CD14-positive monocyte (primary cell): ENCODE data around the gene TCP11L1. TPM values are rescaled to one million over a fixed set of nuclear protein-coding genes. Genes with fewer than 3 reads are reported as not detected.

Experiments
- DNase-seq, 3 donors: peaks; one replicate each; pipeline ENCODE4 v3.0.0-alpha.2; 2011 to 2022
- H2AFZ ChIP-seq: 2 replicates; pipeline ENCODE4 v1.6.0; 2012; ENCODE audit warnings: mild to moderate bottlenecking, low read depth, low read length, inconsistent platforms; ENCODE audit not compliant: insufficient read depth, poor library complexity, severe bottlenecking
- H3K27ac ChIP-seq, 2 donors: 1 replicate in 1 of 2; 2 replicates in 1 of 2; pipeline ENCODE4 v1.5.1; 2012 to 2013; ENCODE audit warnings: low read length in 2 of 2, control low read depth in 1 of 2, inconsistent platforms in 1 of 2, low read depth in 1 of 2, mild to moderate bottlenecking in 1 of 2
- H3K27me3 ChIP-seq, 2 donors: one replicate each; pipeline versions ENCODE4 v1.6.0 to v1.6.1; 2011 to 2013; ENCODE audit warnings: low read length in 2 of 2; ENCODE audit not compliant: control insufficient read depth in 2 of 2, insufficient read depth in 2 of 2
- H3K36me3 ChIP-seq, 2 donors: replicated peaks in 1 of 2; 1 replicate in 1 of 2; 2 replicates in 1 of 2; pipeline versions ENCODE4 v1.5.1 to v1.6.1; 2012 to 2013; ENCODE audit warnings: low read length in 2 of 2, control low read depth in 1 of 2, inconsistent platforms in 1 of 2, mild to moderate bottlenecking in 1 of 2; ENCODE audit not compliant: insufficient read depth in 2 of 2, control insufficient read depth in 1 of 2
- H3K4me1 ChIP-seq, 2 donors: 1 replicate in 1 of 2; 2 replicates in 1 of 2; pipeline versions ENCODE4 v1.5.1 to v1.6.1; 2012 to 2013; ENCODE audit warnings: low read length in 2 of 2, control low read depth in 1 of 2, inconsistent platforms in 1 of 2, mild to moderate bottlenecking in 1 of 2, moderate library complexity in 1 of 2; ENCODE audit not compliant: insufficient read depth in 2 of 2, control insufficient read depth in 1 of 2
- H3K4me2 ChIP-seq: replicated peaks from 2 replicates; pipeline ENCODE3; 2012; ENCODE audit warnings: low read length, moderate library complexity, mild to moderate bottlenecking; ENCODE audit not compliant: poor library complexity, severe bottlenecking; ENCODE audit errors: extremely low read depth
- H3K4me3 ChIP-seq, 3 experiments: fragments of 200-600 bp in 1 of 3; sonication (generic) in 1 of 3; replicated peaks in 1 of 3; 1 replicate in 2 of 3; 2 replicates in 1 of 3; pipeline ENCODE4 v1.5.1; 2011 to 2013; ENCODE audit warnings: low read length in 3 of 3, mild to moderate bottlenecking in 3 of 3, control low read depth in 2 of 3, low read depth in 2 of 3, inconsistent platforms in 1 of 3, moderate library complexity in 1 of 3
- H3K79me2 ChIP-seq: 2 replicates; pipeline ENCODE4 v1.6.0; 2012; ENCODE audit warnings: mild to moderate bottlenecking, control low read depth, inconsistent platforms, low read length, moderate library complexity; ENCODE audit not compliant: insufficient read depth
- H3K9ac ChIP-seq: 2 replicates; pipeline ENCODE4 v1.6.0; 2017; ENCODE audit warnings: low read length, mild to moderate bottlenecking; ENCODE audit not compliant: insufficient read depth, poor library complexity, severe bottlenecking
- H3K9me3 ChIP-seq, 2 donors: replicated peaks in 1 of 2; 1 replicate in 1 of 2; 2 replicates in 1 of 2; pipeline versions ENCODE4 v1.5.1 to v1.6.1; 2012 to 2013; ENCODE audit warnings: low read length in 2 of 2, control low read depth in 1 of 2; ENCODE audit not compliant: control insufficient read depth in 1 of 2, insufficient read depth in 1 of 2
- H4K20me1 ChIP-seq: 2 replicates; pipeline ENCODE4 v1.6.0; 2012; ENCODE audit warnings: mild to moderate bottlenecking, low read length, control low read depth, moderate library complexity; ENCODE audit not compliant: insufficient read depth
- H3K27ac Mint-ChIP-seq, 7 donors: one replicate each; pipeline ENCODE4 v1.8.0; 2020; ENCODE audit warnings: mild to moderate bottlenecking in 7 of 7, mixed read lengths in 7 of 7, moderate library complexity in 6 of 7, inconsistent platforms in 2 of 7
- H3K27me3 Mint-ChIP-seq, 3 donors: one replicate each; pipeline ENCODE4 v1.8.0; 2021 to 2022; ENCODE audit warnings: low read depth in 3 of 3, mild to moderate bottlenecking in 3 of 3, mixed read lengths in 3 of 3, moderate library complexity in 3 of 3, inconsistent platforms in 1 of 3
- H3K36me3 Mint-ChIP-seq, 2 donors: one replicate each; pipeline ENCODE4 v1.8.0; 2020; ENCODE audit warnings: mixed read lengths in 2 of 2, inconsistent platforms in 1 of 2, mild to moderate bottlenecking in 1 of 2
- H3K4me1 Mint-ChIP-seq: one replicate; pipeline ENCODE4 v1.8.0; 2020; ENCODE audit warnings: mild to moderate bottlenecking, mixed read lengths
- H3K4me3 Mint-ChIP-seq, 2 donors: one replicate each; pipeline ENCODE4 v1.8.0; 2020; ENCODE audit warnings: mild to moderate bottlenecking in 2 of 2, mixed read lengths in 2 of 2, moderate library complexity in 1 of 2
- H3K9me3 Mint-ChIP-seq, 7 donors: one replicate each; pipeline ENCODE4 v1.8.0; 2020 to 2022; ENCODE audit warnings: mixed read lengths in 7 of 7, mild to moderate bottlenecking in 6 of 7, moderate library complexity in 6 of 7, inconsistent platforms in 2 of 7
- WGBS: methylation state at CpG from one replicate; pipeline ENCODE4 v1.1.5; 2013; ENCODE audit warnings: missing lambda C conversion rate; ENCODE audit not compliant: insufficient coverage; 5-methylcytosine and 5-hydroxymethylcytosine counted together
- intact Hi-C, 2 donors: fragments of 100-400 bp; cut with micrococcal nuclease; formaldehyde crosslinking; loops; one replicate each; pipeline versions ENCODE4 v1.15.0 to v1.15.1; 2023
- polyA plus RNA-seq, 3 donors: library from polyadenylated mRNA; depleted of rRNA in 1 of 3; unstranded in 2 of 3; stranded (reverse) in 1 of 3; fragments of 300-500 nt in 2 of 3; fragments of >200 nt in 1 of 3; fragmentation: Illumina TruSeq in 2 of 3; gene quantifications; 1 replicate in 2 of 3; 2 replicates in 1 of 3; pipeline ENCODE4 v1.2.3, GENCODE V29; 2012 to 2021
- TF ChIP-seq, protein P1 (sequence below): fragments of 200-600 bp; IDR thresholded peaks from one replicate; pipeline ENCODE4 v1.8.0; 2022; ENCODE audit warnings: antibody characterized with exemption, mild to moderate bottlenecking

The TCP11L1 gene
- polyA plus RNA-seq, 3 donors = 5.1 to 11.2 (median 7.0) TPM

DNA sequence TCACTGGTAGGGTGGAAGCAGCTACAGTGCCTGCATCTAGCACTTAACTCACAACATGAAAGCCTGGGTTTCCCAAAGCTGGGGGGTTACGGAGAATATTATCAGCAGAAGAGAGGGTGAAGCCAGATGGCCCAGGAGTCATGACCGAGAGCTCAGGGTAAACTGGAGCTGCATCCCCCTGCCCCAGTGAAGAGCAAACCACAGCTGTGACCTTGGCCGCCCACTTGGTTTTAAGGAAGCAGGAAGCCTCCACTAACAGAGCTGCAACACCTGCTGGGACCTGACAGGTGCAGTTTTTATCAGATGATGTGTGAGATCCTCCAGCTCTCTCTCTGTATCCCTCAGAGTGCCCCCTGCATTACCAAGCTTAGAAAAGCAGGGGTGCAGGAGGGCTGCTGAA is 20.9 kb downstream of the TCP11L1 start:
- Histone ChIP-seq H3K4me3 (no peak overlapping the region), H3K4me1 (peaks cover 29 to 31% of the 10 kb centered on the region in 2 donors), H3K79me2 (no peaks in the 10 kb centered on the region), H3K36me3 (peaks cover 37 to 60% of the 10 kb centered on the region in 2 donors), H2AFZ (no peak overlapping the region), H4K20me1 (no peaks in the 10 kb centered on the region), H3K27me3 (no peaks in the 10 kb centered on the region), H3K4me2 (no peak overlapping the region), H3K9ac (no peak overlapping the region), H3K9me3 (no peaks in the 10 kb centered on the region), H3K27ac (no peak overlapping the region)
- H3K9me3 Mint-ChIP-seq = no peaks in the 10 kb centered on the region
- TF ChIP-seq, protein P1, sequence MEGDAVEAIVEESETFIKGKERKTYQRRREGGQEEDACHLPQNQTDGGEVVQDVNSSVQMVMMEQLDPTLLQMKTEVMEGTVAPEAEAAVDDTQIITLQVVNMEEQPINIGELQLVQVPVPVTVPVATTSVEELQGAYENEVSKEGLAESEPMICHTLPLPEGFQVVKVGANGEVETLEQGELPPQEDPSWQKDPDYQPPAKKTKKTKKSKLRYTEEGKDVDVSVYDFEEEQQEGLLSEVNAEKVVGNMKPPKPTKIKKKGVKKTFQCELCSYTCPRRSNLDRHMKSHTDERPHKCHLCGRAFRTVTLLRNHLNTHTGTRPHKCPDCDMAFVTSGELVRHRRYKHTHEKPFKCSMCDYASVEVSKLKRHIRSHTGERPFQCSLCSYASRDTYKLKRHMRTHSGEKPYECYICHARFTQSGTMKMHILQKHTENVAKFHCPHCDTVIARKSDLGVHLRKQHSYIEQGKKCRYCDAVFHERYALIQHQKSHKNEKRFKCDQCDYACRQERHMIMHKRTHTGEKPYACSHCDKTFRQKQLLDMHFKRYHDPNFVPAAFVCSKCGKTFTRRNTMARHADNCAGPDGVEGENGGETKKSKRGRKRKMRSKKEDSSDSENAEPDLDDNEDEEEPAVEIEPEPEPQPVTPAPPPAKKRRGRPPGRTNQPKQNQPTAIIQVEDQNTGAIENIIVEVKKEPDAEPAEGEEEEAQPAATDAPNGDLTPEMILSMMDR = no peak
- H3K36me3 Mint-ChIP-seq = peaks cover 48 to 63% of the 10 kb centered on the region in 2 donors
- DNase-seq = no peak
- peak overlapping the region in 3 of 7 donors; percentile 34 to 72 (median 58) for H3K27ac Mint-ChIP-seq
- intact Hi-C loops = loop anchor here in 1 of 2 donors (5.0 kb wide), 1 partner anchor 43 kb away; the partner anchor contains the start of gene DEPDC7
- WGBS = 71% methylated on average over 2 of the region's 3 CpGs
- no peak overlapping the region for H3K4me3 Mint-ChIP-seq
- peaks cover 33% of the 10 kb centered on the region for H3K4me1 Mint-ChIP-seq
- H3K27me3 Mint-ChIP-seq = peaks cover 0 to 2% (median 0%) of the 10 kb centered on the region in 3 donors

DNA sequence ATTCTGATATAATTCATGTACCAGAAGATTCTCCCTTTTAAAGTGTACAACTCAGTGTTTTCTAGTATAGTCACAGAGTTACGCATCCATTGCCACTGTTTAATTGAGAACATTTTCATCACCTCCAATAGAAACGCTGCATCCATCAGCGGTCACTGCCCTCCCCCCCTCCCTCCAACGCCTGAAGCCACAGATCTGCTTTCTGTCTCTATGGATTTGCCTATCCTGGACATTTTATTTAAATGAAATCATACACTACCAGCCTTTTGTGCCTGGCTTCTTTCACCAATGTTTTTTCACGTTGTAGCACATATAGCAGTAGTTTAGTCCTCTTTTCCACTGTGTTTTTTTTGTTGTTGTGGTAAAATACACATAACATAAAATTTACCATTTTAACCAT is 22.8 kb downstream of the TCP11L1 start:
- Histone ChIP-seq H3K27ac (peak overlapping the region in 1 of 2 donors; percentile 76), H3K36me3 (peaks cover 46 to 61% of the 10 kb centered on the region in 2 donors), H3K79me2 (no peaks in the 10 kb centered on the region), H3K4me2 (no peak overlapping the region), H3K9me3 (no peaks in the 10 kb centered on the region), H3K4me3 (no peak overlapping the region), H4K20me1 (no peaks in the 10 kb centered on the region), H3K27me3 (no peaks in the 10 kb centered on the region), H2AFZ (no peak overlapping the region), H3K4me1 (peaks cover 32 to 34% of the 10 kb centered on the region in 2 donors), H3K9ac (no peak overlapping the region)
- Mint-ChIP-seq H3K27ac (peak overlapping the region in 4 of 7 donors; percentile 82 to 95 (median 94)), H3K27me3 (peaks cover 0 to 2% (median 1%) of the 10 kb centered on the region in 3 donors), H3K36me3 (peaks cover 53 to 67% of the 10 kb centered on the region in 2 donors), H3K4me3 (no peak overlapping the region), H3K9me3 (no peaks in the 10 kb centered on the region), H3K4me1 (peaks cover 38% of the 10 kb centered on the region)
- WGBS = 83% methylated on average over 4 of the region's 5 CpGs
- TF ChIP-seq, protein P1 = no peak
- DNase-seq = no peak
- intact Hi-C loops = loop anchor here in 1 of 2 donors (5.0 kb wide), 1 partner anchor 45 kb away; the partner anchor contains the start of gene DEPDC7
